ENCODE measurements around the gene ARHGDIA.
"Not testable (repeated sequence)": the region's sequence is repeated elsewhere in the genome, so short reads cannot be mapped to it uniquely, and the experiment has no call there.

The ARHGDIA gene

DNA sequence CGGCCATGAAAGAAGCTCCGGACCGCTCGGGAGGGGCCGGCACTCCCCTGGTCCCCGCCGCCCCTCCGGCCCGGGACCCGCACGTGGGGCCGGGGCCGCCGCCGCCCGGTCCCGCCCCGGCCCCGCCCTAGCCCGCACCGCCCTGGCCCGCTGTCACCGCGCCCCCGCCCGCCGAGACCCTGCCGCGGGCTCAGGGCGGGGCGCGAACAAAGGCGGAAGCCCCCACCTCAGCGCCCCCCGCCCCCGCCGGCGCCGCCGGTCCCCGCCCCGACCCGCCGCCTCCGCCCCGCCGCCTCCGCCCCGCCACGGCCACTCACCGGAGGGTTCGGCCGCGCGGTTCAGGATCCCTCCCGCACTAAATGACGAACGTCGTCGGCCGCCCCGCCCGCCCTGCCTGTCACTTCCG, at the start of gene ARHGDIA:
ARHGDIA (minus strand) TSS at position 357 of the 406 bp plus-strand sequence. CDS start 1,407 bp downstream, outside the sequence.
- no peak for DNase-seq (ENCODE audit: extremely low read depth in 1 of 2, low read depth in 1 of 2)

DNA sequence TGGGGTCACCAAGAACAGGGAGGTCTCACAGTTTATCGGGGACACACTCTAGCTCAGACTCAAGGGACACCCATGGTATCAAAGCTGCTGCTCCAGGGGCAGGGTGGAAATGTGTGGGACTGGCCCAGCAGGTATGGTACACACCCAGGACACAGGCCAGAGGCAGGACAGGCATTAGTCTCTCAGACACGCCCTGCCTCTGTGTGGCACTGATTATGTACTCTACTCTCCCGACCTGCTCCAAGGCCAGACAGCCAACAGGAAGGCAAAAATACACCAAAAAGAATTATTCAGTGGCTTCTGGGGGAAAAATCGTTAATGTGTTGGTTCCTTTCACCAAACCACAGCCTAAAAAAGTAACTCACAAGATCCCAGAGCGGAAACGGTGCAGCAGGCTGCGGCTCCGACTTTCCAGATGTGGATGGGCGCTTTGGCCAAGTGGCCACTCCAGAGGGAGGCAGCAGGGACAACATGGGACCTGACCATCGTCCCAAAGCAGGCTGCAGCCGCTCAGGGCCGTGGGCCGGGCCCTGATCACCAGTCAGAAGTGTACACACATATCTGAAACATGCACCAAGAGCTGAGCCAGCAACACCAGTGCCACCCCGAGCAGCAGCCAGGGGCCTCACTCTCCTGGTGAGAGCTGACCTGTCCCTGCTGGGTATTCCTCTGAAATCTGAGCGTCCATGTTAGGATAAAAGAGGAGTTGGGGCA, 47.9 kb upstream of the ARHGDIA start:
- no peak for DNase-seq (ENCODE audit: extremely low read depth in 1 of 2, low read depth in 1 of 2)

DNA sequence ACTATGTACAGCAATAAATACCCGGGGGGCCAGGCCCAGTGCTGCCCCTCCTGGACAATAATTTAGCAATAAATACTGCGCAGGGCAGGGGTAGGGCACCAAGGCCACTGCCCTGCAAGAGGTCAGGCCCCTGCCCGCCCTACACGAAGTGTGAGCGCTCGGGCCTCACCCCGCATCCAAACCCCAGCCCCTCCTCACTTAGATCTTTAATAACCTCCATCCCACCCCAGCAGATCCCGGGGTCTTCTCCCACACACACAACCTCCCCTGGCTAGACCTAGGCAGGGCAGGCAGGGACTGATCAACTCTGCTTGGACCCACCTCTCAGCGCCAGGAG, 47.2 kb upstream of the ARHGDIA start:
- not testable (repeated sequence) for DNase-seq (ENCODE audit: extremely low read depth in 1 of 2, low read depth in 1 of 2)

GRCh38 chr17:81917565-81918332, 46.6 kb upstream of the ARHGDIA start, which contains the start of gene SIRT7:
Gene SIRT7, minus strand, starts transcription at chr17:81918176. Its CDS starts 45 bp downstream, at chr17:81918131.
- peak; percentile 46 to 74 for DNase-seq (ENCODE audit: extremely low read depth in 1 of 2, low read depth in 1 of 2)

- no peak for DNase-seq (ENCODE audit: extremely low read depth in 1 of 2, low read depth in 1 of 2)
Measured at GRCh38 chr17:81916234-81917001, 45.3 kb upstream of the ARHGDIA start.

DNA sequence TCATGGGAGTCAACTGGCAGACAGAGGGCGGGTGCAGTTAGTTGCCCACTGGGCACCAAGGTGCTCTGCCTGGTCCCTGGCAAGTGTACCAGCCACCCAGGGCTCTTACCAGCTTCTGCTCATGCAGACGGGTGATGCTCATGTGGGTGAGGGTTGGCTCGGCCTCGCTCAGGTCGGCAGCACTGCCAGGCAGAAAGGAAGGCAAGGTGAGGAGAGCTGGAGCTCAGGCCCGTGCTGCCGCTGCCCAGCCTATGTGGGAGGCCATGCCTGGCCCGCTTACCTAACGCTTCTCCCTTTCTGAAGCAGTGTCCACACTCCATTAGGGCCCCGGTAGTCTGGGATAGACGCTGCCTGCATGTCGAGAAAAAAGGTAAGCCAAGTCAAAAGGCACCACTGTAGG, 44.2 kb upstream of the ARHGDIA start:
- no peak for DNase-seq (ENCODE audit: extremely low read depth in 1 of 2, low read depth in 1 of 2)

GRCh38 chr17:81914103-81914850, 43.1 kb upstream of the ARHGDIA start:
- DNase-seq (ENCODE audit: extremely low read depth in 1 of 2, low read depth in 1 of 2) = no peak

- no peak for DNase-seq (ENCODE audit: extremely low read depth in 1 of 2, low read depth in 1 of 2)
Measured at GRCh38 chr17:81913394-81914102, 42.4 kb upstream of the ARHGDIA start.

DNA sequence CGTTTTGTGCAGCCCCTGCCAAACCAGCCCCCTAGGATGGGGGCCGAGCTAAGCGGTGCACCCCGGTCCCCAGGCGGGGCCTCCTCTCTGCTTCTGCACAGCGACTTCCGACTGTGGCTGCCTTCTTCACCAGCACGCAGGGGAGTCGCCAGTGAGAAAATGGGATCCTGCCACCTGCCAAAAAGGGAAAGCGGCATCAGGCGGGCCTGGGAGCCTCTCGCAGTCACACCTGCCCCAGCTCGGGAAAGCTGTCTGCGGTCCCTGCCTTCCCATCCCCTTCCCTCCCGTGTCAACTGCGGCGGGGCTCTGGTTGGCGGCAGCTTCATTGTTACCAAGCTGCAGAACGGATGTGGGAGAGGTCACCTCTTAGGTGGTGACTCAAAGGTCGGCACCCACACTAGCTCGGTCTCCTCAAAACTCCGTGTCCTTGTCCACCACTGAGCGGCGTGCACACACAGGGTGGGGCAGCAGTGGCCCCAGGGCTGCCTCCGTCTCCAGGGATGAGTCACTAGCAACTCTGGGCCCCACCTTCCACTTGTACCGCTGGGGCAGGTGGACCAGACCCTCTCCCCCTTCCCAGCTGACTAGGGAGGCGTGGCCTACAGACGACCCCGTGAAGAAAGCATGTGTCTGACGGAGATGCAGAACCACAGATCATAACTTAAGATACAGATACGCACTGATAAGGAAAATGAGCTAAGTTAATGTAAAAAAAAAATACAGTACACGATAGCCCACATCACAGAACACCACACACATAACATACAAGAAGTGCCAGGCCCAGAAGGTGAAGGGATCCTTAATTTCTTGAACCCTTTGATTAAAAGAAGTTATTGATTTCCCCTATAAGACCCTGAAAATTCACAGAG, 41.5 kb upstream of the ARHGDIA start:
- no peak for DNase-seq (ENCODE audit: extremely low read depth in 1 of 2, low read depth in 1 of 2)

GRCh38 chr17:81911969-81912368, 40.8 kb upstream of the ARHGDIA start:
- no peak for DNase-seq (ENCODE audit: extremely low read depth in 1 of 2, low read depth in 1 of 2)

DNA sequence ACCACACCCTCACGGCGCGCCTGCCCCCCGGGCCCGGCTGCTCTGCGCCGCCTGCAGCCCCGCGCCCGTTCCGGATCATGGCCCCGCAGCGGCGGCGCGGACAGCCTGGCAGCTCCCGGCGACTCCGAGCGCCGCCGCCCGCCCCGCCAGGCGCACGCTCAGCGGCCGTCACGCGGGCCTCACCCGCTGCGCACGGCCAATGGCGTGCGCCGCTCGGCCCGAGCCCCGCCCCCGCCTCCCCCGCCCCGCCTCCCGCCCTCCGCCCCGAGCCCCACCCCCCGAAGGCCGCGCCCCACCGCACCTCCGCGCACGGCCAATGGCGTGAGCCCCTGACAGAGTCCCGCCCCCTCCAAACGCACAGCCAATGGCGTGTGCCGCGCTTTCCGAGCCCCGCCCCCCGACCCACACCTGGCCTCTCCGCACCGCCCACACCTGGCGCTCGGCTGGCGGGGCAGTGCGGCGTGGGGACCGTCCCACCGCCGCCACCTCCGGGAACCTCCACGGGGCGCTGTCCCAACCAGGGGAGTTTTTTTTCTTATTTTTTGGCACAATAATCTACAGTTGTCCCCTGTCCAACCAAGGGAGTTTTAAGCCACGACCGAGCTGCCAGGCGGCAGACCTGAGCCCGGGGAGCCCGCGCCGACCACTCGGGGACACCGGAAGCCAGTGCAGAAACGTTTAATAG, 40.3 kb upstream of the ARHGDIA start, which contains the start of gene PCYT2:
PCYT2 (minus strand) TSS at position 123 of the 685 bp plus-strand sequence; CDS start at position 79, 44 bp downstream.
- peak; percentile 82 to 90 for DNase-seq (ENCODE audit: extremely low read depth in 1 of 2, low read depth in 1 of 2)

DNA sequence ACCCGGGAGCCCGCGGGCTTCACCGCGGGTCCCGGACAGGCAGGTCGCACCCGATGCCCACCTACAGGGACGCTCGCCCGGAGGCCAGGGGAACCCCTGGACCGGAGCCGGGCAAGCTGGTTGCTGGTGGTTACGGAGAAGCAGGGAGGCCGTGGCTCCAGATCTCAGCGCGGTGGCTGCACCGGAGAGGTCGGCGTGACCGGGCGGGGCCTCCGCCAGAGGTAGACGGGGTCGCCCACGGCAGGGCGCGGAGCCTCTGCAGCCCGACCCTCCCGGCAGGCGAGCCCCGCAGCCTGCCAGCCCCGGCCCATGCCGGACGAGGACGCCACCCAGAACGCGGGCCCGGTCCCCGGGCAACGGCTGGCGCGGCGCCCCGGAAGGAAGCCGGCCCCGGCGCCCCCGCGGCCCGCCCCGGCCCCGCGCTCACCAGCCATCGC, 39.7 kb upstream of the ARHGDIA start:
- no peak for DNase-seq (ENCODE audit: extremely low read depth in 1 of 2, low read depth in 1 of 2)

GRCh38 chr17:81909966-81910839, 39.1 kb upstream of the ARHGDIA start:
- no peak for DNase-seq (ENCODE audit: extremely low read depth in 1 of 2, low read depth in 1 of 2)

- no peak for DNase-seq (ENCODE audit: extremely low read depth in 1 of 2, low read depth in 1 of 2)
Measured at GRCh38 chr17:81909231-81909630, 38.1 kb upstream of the ARHGDIA start.

GRCh38 chr17:81908793-81909192, 37.7 kb upstream of the ARHGDIA start:
- DNase-seq (ENCODE audit: extremely low read depth in 1 of 2, low read depth in 1 of 2) = no peak

- DNase-seq (ENCODE audit: extremely low read depth in 1 of 2, low read depth in 1 of 2) = no peak
Measured at GRCh38 chr17:81907219-81908145, 36.3 kb upstream of the ARHGDIA start.
